IMR-90 (cell line): Measurements from ENCODE around the gene KLHL8. TPM values are rescaled to one million over a fixed set of nuclear protein-coding genes. Genes with fewer than 3 reads are reported as not detected.

Experiments
- ATAC-seq: fragments of 200-7000 bp; cut with Tn5 transposase; 2 replicates; pipeline ENCODE4 v1.9.1; 2020; ENCODE audit warnings: low read depth, mild to moderate bottlenecking, moderate library complexity
- BruUV-seq: library from RNA; stranded (reverse); fragments of 400-500 nt; replicated peaks from 2 replicates; lab custom pipeline; 2021; lab: Mats Ljungman, UMichigan
- CTCF ChIA-PET: fragments of 300-600 bp; formaldehyde crosslinking; extraction: SDS; loops from one replicate; lab custom pipeline; 2021; ENCODE audit warnings: antibody characterized with exemption; lab: Yijun Ruan, JAX
- POLR2A ChIA-PET: fragments of 300-600 bp; sonication (Branson Sonifier 250); formaldehyde crosslinking; loops from one replicate; lab custom pipeline; 2022; ENCODE audit warnings: antibody characterized with exemption; ENCODE audit not compliant: unreplicated experiment; lab: Charles Lee
- DNase-seq: peaks from one replicate; pipeline ENCODE4 v3.0.0; 2013
- H2AFZ ChIP-seq: replicated peaks from 2 replicates; pipeline ENCODE3; 2013; ENCODE audit warnings: low read length, mild to moderate bottlenecking; ENCODE audit not compliant: poor library complexity
- H2AK5ac ChIP-seq: 2 replicates; pipeline ENCODE4 v1.6.1; 2013; ENCODE audit warnings: low read depth, low read length, inconsistent platforms
- H2AK9ac ChIP-seq: replicated peaks from 2 replicates; pipeline ENCODE3; 2013; ENCODE audit warnings: mild to moderate bottlenecking, low read depth, low read length, moderate library complexity; ENCODE audit not compliant: poor library complexity
- H2BK120ac ChIP-seq: 2 replicates; pipeline ENCODE4 v1.6.1; 2013; ENCODE audit warnings: low read depth, low read length, inconsistent platforms
- H2BK15ac ChIP-seq: 3 replicates; pipeline ENCODE4 v1.6.1; 2013; ENCODE audit warnings: low read depth, low read length, inconsistent platforms
- H2BK20ac ChIP-seq: 2 replicates; pipeline ENCODE4 v1.6.1; 2013; ENCODE audit warnings: low read depth, mild to moderate bottlenecking, inconsistent platforms, low read length, moderate library complexity
- H2BK5ac ChIP-seq: 2 replicates; pipeline ENCODE4 v1.6.1; 2013; ENCODE audit warnings: mild to moderate bottlenecking, low read depth, low read length, inconsistent platforms; ENCODE audit not compliant: poor library complexity, severe bottlenecking
- H3K14ac ChIP-seq: replicated peaks from 2 replicates; pipeline ENCODE4 v1.6.1; 2013; ENCODE audit warnings: low read depth, low read length, inconsistent platforms
- H3K18ac ChIP-seq: 2 replicates; pipeline ENCODE4 v1.6.1; 2013; ENCODE audit warnings: low read depth, low read length, control low read depth
- H3K23ac ChIP-seq: 2 replicates; pipeline ENCODE4 v1.6.1; 2013; ENCODE audit warnings: low read depth, low read length, inconsistent platforms
- H3K27ac ChIP-seq: 2 replicates; pipeline ENCODE4 v1.5.1; 2013; ENCODE audit warnings: mild to moderate bottlenecking, control low read depth, low read length; ENCODE audit not compliant: insufficient read depth
- H3K27me3 ChIP-seq: 2 replicates; pipeline ENCODE4 v1.6.1; 2013; ENCODE audit warnings: low read length; ENCODE audit not compliant: control insufficient read depth, insufficient read depth
- H3K36me3 ChIP-seq: 2 replicates; pipeline ENCODE4 v1.6.1; 2013; ENCODE audit warnings: low read length, mixed read lengths; ENCODE audit not compliant: control insufficient read depth, insufficient read depth
- H3K4ac ChIP-seq: 2 replicates; pipeline ENCODE4 v1.6.1; 2013; ENCODE audit warnings: low read depth, low read length, inconsistent platforms
- H3K4me1 ChIP-seq: 2 replicates; pipeline ENCODE4 v1.6.1; 2013; ENCODE audit warnings: low read length, mixed read lengths; ENCODE audit not compliant: control insufficient read depth, insufficient read depth
- H3K4me2 ChIP-seq: 2 replicates; pipeline ENCODE4 v1.6.1; 2013; ENCODE audit warnings: low read depth, mild to moderate bottlenecking, control low read depth, low read length, moderate library complexity
- H3K4me3 ChIP-seq: 2 replicates; pipeline ENCODE4 v1.5.1; 2013; ENCODE audit warnings: low read depth, mild to moderate bottlenecking, control low read depth, low read length, moderate library complexity; ENCODE audit not compliant: insufficient read depth
- H3K56ac ChIP-seq: 2 replicates; pipeline ENCODE4 v1.6.1; 2013; ENCODE audit warnings: low read length, inconsistent platforms; ENCODE audit not compliant: insufficient read depth; ENCODE audit errors: extremely low read depth
- H3K79me1 ChIP-seq, 2 experiments: 2 replicates each; pipeline ENCODE4 v1.6.1; 2013; ENCODE audit warnings: low read length in 2 of 2, inconsistent platforms in 1 of 2, low read depth in 1 of 2
- H3K9ac ChIP-seq: 2 replicates; pipeline ENCODE4 v1.6.1; 2013; ENCODE audit warnings: low read depth, low read length, control low read depth
- H3K9me1 ChIP-seq: 2 replicates; pipeline ENCODE4 v1.6.1; 2013; ENCODE audit warnings: low read length, inconsistent platforms; ENCODE audit not compliant: insufficient read depth
- H3K9me3 ChIP-seq: 2 replicates; pipeline ENCODE4 v1.6.1; 2013; ENCODE audit warnings: low read length; ENCODE audit not compliant: control insufficient read depth, insufficient read depth
- H4K20me1 ChIP-seq: 2 replicates; pipeline ENCODE4 v1.6.1; 2013; ENCODE audit warnings: low read length, inconsistent platforms; ENCODE audit not compliant: insufficient read depth
- H4K5ac ChIP-seq: 2 replicates; pipeline ENCODE4 v1.6.1; 2013; ENCODE audit warnings: mild to moderate bottlenecking, low read depth, low read length, control low read depth
- H4K8ac ChIP-seq, 2 experiments: 2 replicates each; pipeline ENCODE4 v1.6.1; 2013; ENCODE audit warnings: low read depth in 2 of 2, low read length in 2 of 2, control low read depth in 1 of 2, inconsistent platforms in 1 of 2
- H4K91ac ChIP-seq: 2 replicates; pipeline ENCODE4 v1.6.1; 2013; ENCODE audit warnings: low read depth, low read length, inconsistent platforms; ENCODE audit not compliant: insufficient read depth
- BHLHE40 ChIP-seq: fragments of 150-350 bp; IDR thresholded peaks from 2 replicates; pipeline ENCODE4 v1.6.1; 2016; ENCODE audit warnings: mild to moderate bottlenecking, low read depth, low read length
- CEBPB ChIP-seq: IDR thresholded peaks from 2 replicates; pipeline ENCODE4 v1.6.1; 2012; ENCODE audit warnings: low read depth, low read length, improper control_type of control experiment
- CHD1 ChIP-seq: IDR thresholded peaks from 2 replicates; pipeline ENCODE4 v1.6.1; 2012; ENCODE audit warnings: low read depth, low read length, improper control_type of control experiment
- CTCF ChIP-seq: conservative IDR thresholded peaks from 2 replicates; pipeline ENCODE4 v1.5.1; 2012; ENCODE audit warnings: mild to moderate bottlenecking, low read depth, low read length, improper control_type of control experiment
- ELK1 ChIP-seq: fragments of 150-350 bp; IDR thresholded peaks from 2 replicates; pipeline ENCODE4 v1.6.1; 2016; ENCODE audit warnings: low read depth, mild to moderate bottlenecking, low read length, moderate library complexity, borderline replicate concordance
- FOS ChIP-seq: fragments of 150-350 bp; IDR thresholded peaks from 2 replicates; pipeline ENCODE4 v1.6.1; 2016; ENCODE audit warnings: low read depth, low read length
- MAFK ChIP-seq: IDR thresholded peaks from 2 replicates; pipeline ENCODE4 v1.6.1; 2012; ENCODE audit warnings: low read depth, low read length, improper control_type of control experiment
- MAZ ChIP-seq: IDR thresholded peaks from 2 replicates; pipeline ENCODE4 v1.6.1; 2012; ENCODE audit warnings: low read depth, mild to moderate bottlenecking, low read length, improper control_type of control experiment, moderate library complexity, borderline replicate concordance
- MXI1 ChIP-seq: IDR thresholded peaks from 2 replicates; pipeline ENCODE4 v1.6.1; 2012; ENCODE audit warnings: low read depth, mild to moderate bottlenecking, low read length, moderate library complexity, borderline replicate concordance
- NFE2L2 ChIP-seq: fragments of 150-350 bp; IDR thresholded peaks from 2 replicates; pipeline ENCODE4 v1.6.1; 2016; ENCODE audit warnings: low read depth, mild to moderate bottlenecking, low read length
- POLR2A ChIP-seq: IDR thresholded peaks from 2 replicates; pipeline ENCODE4 v1.6.1; 2012; ENCODE audit warnings: mild to moderate bottlenecking, low read depth, low read length
- RAD21 ChIP-seq: IDR thresholded peaks from 2 replicates; pipeline ENCODE4 v1.6.1; 2012; ENCODE audit warnings: low read length, improper control_type of control experiment
- RCOR1 ChIP-seq: IDR thresholded peaks from 2 replicates; pipeline ENCODE4 v1.6.1; 2012; ENCODE audit warnings: mild to moderate bottlenecking, low read length, improper control_type of control experiment; ENCODE audit not compliant: insufficient replicate concordance
- RFX5 ChIP-seq: IDR thresholded peaks from 2 replicates; pipeline ENCODE4 v1.8.0; 2012; ENCODE audit warnings: low read depth, mild to moderate bottlenecking, low read length, moderate library complexity
- USF2 ChIP-seq: fragments of 150-350 bp; IDR thresholded peaks from 2 replicates; pipeline ENCODE4 v1.6.1; 2017; ENCODE audit warnings: mild to moderate bottlenecking, antibody characterized with exemption, low read length, low read depth
- WGBS, 2 experiments: methylation state at CpG; one replicate each; pipeline versions ENCODE4 v1.1.5 to v1.1.7; 2013; ENCODE audit warnings: missing lambda C conversion rate in 2 of 2; ENCODE audit not compliant: insufficient read length in 1 of 2; ENCODE audit errors: extremely low coverage in 2 of 2; 5-methylcytosine and 5-hydroxymethylcytosine counted together
- dilution Hi-C: fragments of 300-500 bp; cut with HindIII; formaldehyde crosslinking; loops from one replicate; pipeline ENCODE4 v1.14.3; 2018; ENCODE audit warnings: low sequenced_read_pairs; ENCODE audit not compliant: unreplicated experiment
- in situ Hi-C: fragments of 300-500 bp; cut with MboI; formaldehyde crosslinking; loops from 3 replicates; pipeline ENCODE4 v1.14.3; 2019; ENCODE audit warnings: low sequenced_read_pairs, inconsistent platforms, mixed read lengths
- intact Hi-C: fragments of 100-400 bp; cut with micrococcal nuclease; formaldehyde crosslinking; loops from 2 replicates; pipeline ENCODE4 v1.10.0; 2022
- polyA plus RNA-seq, 3 experiments: library from polyadenylated mRNA; depleted of rRNA; stranded (reverse); fragments of >200 nt; gene quantifications; 2 replicates each; pipeline ENCODE4 v1.2.3, GENCODE V29; 2012; ENCODE audit warnings: low replicate concordance in 1 of 3
- total RNA-seq: library from RNA; depleted of rRNA; stranded (reverse); fragments of >200 nt; gene quantifications from 2 replicates; pipeline ENCODE4 v1.2.3, GENCODE V29; 2012

KLHL8 gene
- total and polyA plus RNA-seq, 2 of the 4 experiments (the other 2 are of a cell fraction): 3.1 to 9.5 TPM

GRCh38 chr4:87133183-87133582 lies 87.2 kb downstream of the KLHL8 start:
- ChIA-PET POLR2A (no interaction called here), CTCF (interaction anchor here (0.6 to 1.4 kb wide), 5 partner anchors 12 to 211 kb away, joined by 3 to 5 read pairs (median 3); no protein-coding TSS in a partner anchor)
- Histone ChIP-seq H2BK120ac (no peak overlapping the region), H2BK15ac (no peak overlapping the region), H3K18ac (no peak overlapping the region), H3K9me1 (peaks cover 14% of the 10 kb centered on the region), H3K56ac (no peak overlapping the region), H3K27me3 (no peaks in the 10 kb centered on the region), H3K79me1 (peaks cover 0 to 6% of the 10 kb centered on the region in 2 experiments; a peak in 1 of 4 replicates), H4K8ac (no peak overlapping the region), H3K4me2 (no peak overlapping the region), H2AK9ac (no peak overlapping the region), H2AFZ (no peak overlapping the region), H3K9ac (no peak overlapping the region), H3K4ac (no peak overlapping the region), H3K4me3 (no peak overlapping the region), H3K23ac (no peak overlapping the region), H2AK5ac (no peak overlapping the region), H3K14ac (no peak overlapping the region), H3K36me3 (peaks cover 32% of the 10 kb centered on the region), H3K4me1 (peaks cover 4% of the 10 kb centered on the region), H2BK5ac (no peak overlapping the region), H4K5ac (no peak overlapping the region), H4K20me1 (no peaks in the 10 kb centered on the region), H2BK20ac (no peak overlapping the region), H3K27ac (no peak overlapping the region), H3K9me3 (no peaks in the 10 kb centered on the region), H4K91ac (no peak overlapping the region)
- intact Hi-C loops: no loop called here
- ATAC-seq (no peak), DNase-seq (no peak)
- in situ Hi-C loops: no loop called here
- no TSS peak for BruUV-seq
- WGBS, 2 experiments: no CpG with 5 or more reads among the region's 2 CpGs
- dilution Hi-C loops: no loop called here
- no peak for TF ChIP-seq NFE2L2
- TF ChIP-seq ELK1: no peak
- TF ChIP-seq RCOR1: no peak
- TF ChIP-seq USF2: no peak
- TF ChIP-seq MAFK: no peak
- no peak for TF ChIP-seq POLR2A
- no peak for TF ChIP-seq MXI1
- no peak for TF ChIP-seq MAZ
- no peak for TF ChIP-seq CEBPB
- TF ChIP-seq RFX5: no peak
- no peak for TF ChIP-seq BHLHE40
- TF ChIP-seq CHD1: no peak
- no peak for TF ChIP-seq FOS
- TF ChIP-seq CTCF: no peak
- no peak for TF ChIP-seq RAD21
